KBM-7 (cell line): ENCODE data around the gene FADS3.

Source experiments
- DNase-seq: peaks from one replicate; pipeline ENCODE4 v3.0.0-alpha.2; 2015
- in situ Hi-C: fragments of 300-500 bp; cut with MboI; formaldehyde crosslinking; loops from 2 replicates; pipeline ENCODE4 v1.14.3; 2020; ENCODE audit warnings: low sequenced_read_pairs, low pct_unique_long_range_greater_than_20kb, mixed read lengths

FADS3 gene

DNA sequence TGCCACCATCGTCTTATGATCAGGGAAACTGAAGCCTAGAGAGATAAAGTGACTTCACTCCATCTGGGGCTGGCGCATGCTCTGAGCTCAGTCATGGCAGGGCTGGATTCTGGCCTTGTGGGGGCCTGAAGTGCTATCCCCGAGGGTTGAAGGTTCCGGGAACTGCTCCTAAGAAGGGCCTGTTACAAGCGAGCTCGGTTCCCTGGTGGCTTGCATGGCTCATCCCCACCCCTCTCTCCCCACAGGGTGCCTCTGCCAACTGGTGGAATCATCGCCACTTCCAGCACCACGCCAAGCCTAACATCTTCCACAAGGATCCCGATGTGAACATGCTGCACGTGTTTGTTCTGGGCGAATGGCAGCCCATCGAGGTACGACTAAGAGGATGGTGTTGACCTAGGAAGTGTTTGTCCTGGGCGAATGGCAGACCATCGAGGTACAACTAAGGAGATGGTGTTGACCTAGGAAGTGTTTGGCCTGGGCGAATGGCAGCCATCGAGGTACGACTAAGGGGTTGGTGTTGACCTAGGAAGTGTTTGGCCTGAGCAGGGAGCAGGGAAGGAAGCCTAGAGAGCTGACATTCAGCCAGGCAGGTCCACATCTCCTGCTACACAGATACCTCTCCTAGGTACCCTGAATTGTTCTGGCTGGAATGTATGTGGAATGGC, 43.3 kb downstream of the FADS3 start:
- in situ Hi-C loops, result no loop called here
- no peak for DNase-seq

DNA sequence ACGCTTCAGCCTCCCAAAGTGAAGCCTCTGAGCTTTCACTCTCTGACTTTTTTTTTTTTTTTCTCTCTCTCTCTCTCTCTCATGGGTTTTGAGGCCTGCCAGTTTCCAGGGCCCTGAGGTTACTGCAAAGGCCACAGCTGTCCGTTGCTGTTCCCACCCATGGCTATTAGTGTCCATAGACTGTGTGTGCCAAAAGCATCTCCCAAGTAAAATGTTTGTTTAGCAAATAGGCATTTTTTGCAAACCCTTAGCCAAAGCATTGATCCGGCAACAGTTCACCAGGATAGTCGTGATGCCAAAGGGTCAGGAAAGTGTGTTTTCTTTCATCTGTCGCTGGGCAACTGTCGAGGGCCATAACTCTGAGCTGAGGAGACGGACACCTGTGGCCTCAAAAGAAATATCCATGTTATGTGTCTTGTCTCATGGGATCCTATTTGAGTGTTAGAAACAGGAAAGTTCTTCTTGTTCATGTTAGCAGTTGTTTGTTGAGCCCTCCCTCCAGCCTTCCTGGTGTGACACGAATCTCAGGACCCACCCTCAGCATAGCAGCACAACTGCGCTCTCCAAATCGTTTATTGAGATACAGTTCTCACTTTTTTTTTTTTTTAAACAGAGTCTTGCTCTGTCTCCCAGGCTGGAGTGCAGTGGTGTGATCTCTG, 44.9 kb downstream of the FADS3 start:
- in situ Hi-C loops, result no loop called here
- DNase-seq, result no peak

DNA sequence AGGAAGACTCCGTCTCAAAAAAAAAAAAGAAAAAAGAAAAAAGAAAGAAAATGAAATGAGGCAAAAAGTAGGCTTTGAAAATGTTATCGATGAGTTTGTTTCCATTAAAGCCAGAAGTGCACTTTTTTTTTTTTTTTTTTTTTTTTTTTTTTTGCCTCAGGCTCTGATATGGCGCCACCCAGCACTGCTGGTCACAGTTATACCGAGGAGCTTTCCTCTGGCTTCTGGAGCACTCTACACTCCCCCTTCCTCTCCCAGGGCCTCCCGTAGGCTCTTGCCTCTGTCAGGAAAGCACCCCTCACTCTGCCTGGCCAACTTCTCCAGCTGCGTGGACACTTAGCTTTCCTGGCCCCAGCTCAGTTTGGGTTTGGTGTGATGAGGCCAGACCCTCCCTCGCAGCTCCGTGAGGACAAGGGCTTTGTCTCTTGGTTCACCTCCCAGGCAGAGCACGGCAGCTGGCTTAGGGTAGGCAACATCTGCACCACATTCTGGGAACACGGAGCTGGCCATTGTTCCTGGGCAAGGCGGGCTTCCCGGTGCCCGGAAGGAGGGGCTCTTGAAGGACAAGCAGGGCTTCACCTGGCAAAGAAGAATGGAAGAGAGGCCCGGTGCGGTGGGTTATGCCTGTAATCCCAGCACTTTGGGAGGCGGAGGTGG, 46.3 kb downstream of the FADS3 start:
- in situ Hi-C loops, result no loop called here
- DNase-seq, result no peak

DNA sequence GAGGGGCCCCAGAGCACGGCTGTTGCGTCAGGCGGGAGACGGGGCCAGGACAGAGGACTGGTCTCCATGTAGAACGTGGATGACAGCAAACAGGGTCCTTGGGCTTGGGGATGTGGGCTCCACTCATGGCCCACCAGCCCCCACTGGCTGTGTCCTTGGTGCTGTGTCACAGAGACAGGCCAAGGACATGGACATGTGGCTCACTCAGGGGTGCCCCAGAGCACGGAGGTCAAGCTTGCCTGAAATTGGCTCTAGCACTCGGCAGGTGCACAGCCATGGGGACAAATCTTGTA, 48.9 kb downstream of the FADS3 start:
- in situ Hi-C loops, result no loop called here
- DNase-seq, result no peak

DNA sequence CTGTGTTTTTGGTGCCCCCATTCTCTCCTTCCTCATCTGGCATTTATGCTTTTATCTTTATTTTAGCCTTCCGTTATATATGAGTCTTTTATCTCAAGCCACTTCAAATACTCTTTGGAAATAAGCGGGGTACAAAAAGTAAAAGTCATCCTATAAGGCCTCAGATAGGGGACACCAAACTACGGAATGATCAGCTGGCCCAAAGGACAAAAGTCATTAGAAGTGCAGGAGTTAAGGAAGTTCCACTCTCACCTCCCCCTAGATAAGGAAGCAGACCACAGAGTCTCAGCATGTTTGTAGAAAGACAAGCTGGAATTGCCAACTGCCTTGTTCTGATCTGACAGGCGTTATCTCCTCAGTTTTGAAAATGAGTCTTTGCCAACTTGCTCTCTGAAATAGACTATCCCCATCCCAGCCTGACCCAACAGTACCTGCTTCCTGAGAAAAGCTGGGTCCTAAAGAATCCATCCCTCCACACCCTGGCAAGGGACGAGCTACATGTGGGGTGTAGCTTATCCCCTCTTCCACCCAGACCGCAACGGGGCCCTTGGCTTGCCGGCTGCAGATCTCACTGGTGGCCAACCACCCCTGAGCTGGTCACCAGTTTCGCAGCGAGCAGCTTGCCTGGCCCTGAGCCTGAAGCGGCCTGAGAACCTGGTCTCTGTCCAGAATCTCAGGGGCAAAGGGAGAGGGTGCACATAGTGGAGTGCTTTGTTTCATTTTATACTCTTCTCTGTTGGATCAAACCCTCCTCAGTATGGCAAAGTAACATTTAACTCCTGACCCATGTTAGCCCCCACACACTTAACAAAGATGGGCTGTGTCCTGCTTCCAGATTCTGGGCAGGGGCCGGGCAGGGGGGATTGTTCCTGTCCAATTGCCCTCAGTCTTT, 49.5 kb downstream of the FADS3 start:
- in situ Hi-C loops, result no loop called here
- DNase-seq, result no peak

DNA sequence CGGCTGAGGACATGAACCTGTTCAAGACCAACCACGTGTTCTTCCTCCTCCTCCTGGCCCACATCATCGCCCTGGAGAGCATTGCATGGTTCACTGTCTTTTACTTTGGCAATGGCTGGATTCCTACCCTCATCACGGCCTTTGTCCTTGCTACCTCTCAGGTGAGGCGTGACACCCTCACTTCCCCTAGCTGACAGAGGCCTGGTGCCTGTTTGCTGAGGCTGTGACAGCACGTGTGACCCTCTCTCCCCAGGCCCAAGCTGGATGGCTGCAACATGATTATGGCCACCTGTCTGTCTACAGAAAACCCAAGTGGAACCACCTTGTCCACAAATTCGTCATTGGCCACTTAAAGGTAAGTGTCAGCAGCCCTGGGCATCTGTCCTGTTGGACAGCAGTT, 51.0 kb downstream of the FADS3 start:
- no peak for DNase-seq
- in situ Hi-C loops, result no loop called here

DNA sequence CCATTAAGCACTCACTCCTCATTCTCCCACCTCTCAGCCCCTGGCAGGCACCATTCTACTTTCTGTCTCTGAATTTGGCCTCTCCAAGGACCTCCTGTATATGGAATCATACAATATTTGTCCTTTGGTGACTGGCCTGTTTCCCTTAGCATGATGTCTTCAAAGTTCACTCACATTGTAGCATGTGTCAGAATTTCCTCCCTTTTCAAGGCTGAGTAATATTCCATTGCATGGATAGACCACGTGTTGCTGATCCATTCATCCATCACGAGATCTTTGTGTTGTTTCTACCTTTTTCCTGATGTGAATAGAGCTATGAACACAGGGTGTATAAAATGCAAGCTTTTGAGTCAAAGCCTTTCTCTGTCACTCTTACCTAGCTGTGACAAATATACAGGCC, 51.6 kb downstream of the FADS3 start:
- in situ Hi-C loops, result no loop called here
- no peak for DNase-seq

DNA sequence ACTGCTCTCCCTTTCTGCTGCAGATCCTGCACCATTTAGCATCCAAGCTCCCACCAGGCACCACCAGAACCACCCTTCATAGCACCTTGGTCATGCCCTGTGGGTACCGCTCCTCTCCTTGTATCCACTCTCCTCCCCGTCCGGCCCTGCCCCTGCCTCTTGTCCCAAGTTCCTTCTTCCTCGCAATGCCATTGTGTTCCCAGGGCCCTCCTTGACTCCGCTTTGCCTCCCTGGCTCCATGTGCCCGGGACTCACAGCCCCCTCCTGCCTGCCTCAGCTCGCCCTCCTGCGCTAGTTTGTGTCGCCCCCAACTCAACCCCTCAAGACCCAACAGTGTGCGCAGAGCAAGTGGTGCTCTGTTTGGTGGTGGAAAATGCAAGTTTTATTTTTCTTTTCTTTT, 52.4 kb downstream of the FADS3 start:
- in situ Hi-C loops, result no loop called here

DNA sequence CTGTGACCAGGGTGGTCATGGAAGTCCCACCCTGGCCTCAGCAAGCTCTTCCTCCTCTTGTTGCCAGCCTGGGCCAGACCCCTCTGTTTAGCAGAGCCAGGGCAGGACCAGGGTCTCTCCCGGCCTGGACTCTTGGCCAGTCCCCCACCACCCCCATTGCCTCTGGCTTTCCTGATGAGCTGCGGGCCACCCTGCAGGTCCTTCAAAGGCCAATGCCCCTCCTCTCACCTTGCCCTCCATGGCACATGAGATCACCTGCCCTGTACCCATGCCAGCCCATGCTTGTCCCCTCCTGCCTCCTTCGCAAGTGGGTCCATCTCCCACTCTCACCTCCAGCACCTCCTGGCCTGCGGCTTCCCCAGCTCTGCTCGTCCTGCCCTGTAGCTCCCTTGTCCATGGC, 52.8 kb downstream of the FADS3 start:
- DNase-seq, result no peak
- in situ Hi-C loops, result no loop called here

More for the DNA sequence above, 52.4 kb downstream of the FADS3 start:
- DNase-seq, result no peak

DNA sequence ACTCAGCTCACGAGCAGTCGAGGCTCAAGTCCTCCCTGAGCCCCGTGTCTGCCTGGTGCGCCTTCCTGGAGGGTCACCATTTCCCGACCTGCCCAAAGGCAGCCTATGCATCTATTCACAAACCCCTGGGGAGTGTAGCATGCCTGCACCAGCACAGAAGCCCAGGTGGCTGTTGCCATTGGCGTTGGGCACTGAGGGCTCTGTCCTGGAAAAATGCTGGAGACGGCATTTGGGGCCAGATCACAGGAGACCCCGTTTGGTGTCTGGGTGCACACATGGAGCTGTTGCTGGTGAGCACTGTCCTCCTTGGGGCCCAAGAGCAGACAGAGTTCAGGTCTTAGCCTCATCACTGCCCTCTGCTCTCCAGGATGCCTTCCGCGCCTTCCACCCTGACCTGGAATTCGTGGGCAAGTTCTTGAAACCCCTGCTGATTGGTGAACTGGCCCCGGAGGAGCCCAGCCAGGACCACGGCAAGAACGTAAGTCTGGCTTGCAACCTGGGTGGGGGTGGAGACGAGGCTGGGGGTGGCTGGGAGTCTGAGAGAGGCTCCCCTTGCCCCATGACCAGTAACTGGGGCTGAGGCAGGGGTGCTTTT, 53.8 kb downstream of the FADS3 start:
- in situ Hi-C loops, result no loop called here

DNA sequence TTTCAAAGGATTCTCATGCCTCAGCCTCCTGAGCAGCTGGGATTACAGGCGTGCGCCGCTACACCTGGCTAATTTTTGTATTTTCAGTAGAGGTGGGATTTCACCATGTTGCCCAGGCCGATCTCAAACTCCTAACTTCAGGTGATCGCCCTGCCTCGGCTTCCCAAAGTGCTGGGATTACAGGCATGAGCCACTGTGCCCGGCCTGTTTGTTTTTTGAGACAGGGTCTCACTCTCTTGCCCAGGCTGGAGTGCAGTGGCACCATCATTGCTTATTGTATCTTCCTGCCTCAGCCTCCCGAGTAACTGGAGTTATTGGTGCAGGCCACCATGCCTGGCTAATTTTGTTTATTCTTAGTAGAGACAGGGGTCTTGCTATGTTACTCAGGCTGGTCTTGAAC, 55.2 kb downstream of the FADS3 start:
- in situ Hi-C loops, result no loop called here

More for the DNA sequence above, 53.8 kb downstream of the FADS3 start:
- no peak for DNase-seq

DNA sequence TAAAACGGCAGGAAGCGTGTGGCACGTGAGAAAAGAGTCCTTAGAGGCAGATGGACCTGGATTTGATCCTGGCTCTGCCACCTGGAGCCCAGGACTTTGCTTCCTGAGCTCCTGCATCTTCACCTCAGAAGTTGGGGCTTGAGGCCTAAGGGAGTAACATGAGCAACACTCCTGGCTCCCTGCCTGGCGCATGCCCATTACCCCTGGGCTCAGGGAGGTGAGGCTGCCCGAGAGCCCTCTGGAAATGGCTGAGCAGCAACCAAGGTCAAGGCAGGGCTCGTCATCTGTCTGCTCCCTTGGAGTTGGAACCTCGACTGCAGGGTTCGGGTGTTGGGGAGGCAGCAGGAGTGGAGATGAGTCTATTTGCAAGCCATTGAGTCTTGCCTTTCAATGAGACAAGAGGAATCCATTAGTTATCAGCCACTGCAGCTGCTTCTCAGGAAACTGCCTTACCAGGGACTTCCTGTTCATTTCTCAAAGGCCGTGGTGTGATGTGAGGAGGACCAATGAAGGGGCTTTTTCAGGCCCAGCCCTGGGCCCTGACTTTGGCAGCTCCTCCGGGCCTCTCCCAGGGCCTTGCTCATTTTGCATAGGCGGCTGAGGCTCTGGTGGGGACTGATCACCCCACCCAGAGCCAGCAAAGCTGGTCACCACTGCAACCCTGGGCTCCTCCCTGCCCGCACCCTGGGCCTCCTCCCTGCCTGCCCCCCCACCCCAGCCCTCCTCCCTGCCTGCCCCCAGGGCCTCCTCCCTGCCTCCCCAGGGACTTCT, 56.9 kb downstream of the FADS3 start:
- DNase-seq, result peak; percentile 98
- in situ Hi-C loops, result no loop called here

More for the DNA sequence above, 55.2 kb downstream of the FADS3 start:
- DNase-seq, result no peak

DNA sequence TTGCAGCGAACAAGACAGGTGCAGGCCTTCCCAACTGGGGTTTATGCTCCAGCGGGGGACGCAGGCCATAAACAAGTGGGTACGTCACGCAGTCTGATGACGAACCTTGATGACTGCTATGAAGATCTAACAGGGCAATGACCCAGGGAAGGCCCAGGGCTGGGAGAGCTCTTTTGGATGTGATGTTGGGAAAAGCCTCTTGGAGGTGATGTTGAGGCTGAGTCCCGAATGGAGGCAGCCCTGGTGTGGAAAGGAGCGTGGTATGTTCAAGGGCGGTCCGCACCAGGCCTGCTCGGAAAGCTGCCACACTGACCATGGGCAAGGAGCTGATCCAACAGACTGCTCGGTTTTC, 57.4 kb downstream of the FADS3 start:
- in situ Hi-C loops, result no loop called here
- DNase-seq, result no peak

DNA sequence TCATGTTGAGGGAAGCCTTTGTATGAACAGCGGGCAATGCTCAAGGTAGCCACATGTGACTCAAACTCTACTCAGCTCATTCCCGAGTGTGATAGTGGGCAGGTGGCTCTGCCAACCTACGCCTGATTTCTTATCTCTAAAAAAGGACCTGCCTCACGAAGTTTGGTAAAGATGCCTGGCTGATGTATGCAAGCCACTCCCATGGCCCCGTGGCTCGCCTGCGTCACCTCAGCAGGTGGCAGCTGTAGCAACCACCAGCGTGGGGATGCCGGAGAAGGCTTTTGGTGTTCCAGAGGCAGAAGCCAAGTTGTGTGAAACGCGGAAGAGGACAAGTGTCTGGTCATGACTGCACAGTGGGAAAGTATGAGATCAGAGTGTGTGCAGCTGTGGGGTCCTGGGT, 57.9 kb downstream of the FADS3 start:
- in situ Hi-C loops, result no loop called here
- DNase-seq, result no peak

DNA sequence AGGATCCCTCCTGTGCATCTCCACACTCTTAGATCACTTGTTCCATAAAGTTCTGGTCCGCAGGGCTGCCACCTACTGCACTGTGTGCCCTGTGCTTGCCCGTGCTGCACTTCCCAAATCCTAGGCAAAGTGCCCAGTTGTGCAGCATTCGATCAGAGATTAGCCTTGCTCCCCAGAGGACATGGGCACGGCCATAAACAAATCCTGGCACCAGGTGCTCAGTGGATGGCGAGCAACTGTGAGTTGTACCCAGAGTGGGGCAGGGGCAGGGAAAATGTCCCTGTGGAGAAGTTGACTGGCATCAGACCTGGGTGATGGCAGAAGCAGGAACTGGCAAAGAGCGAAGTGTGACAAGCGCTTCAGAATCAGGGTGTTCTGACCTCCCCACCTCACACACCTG, 58.6 kb downstream of the FADS3 start:
- in situ Hi-C loops, result no loop called here
- DNase-seq, result no peak

DNA sequence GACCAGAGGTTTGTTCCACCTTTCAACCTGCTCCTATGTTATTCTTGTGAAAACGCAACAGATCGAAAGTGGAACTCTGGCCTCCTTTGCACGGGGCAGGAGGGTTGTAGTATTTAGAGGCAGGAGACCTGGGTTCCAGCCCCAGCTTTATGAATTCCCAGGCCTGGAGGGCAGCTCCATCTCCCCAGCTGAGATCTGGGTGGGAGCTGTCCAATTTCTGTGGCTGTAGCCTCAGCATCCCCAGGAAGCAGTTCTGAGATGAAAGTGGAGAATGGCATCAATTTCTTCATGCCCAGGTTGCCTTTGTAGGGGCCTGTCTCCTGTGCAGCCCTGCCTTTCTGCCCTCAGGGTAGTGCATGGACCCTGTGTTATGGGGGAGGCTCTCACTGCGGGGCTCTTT, 59.1 kb downstream of the FADS3 start:
- in situ Hi-C loops, result no loop called here
- no peak for DNase-seq

DNA sequence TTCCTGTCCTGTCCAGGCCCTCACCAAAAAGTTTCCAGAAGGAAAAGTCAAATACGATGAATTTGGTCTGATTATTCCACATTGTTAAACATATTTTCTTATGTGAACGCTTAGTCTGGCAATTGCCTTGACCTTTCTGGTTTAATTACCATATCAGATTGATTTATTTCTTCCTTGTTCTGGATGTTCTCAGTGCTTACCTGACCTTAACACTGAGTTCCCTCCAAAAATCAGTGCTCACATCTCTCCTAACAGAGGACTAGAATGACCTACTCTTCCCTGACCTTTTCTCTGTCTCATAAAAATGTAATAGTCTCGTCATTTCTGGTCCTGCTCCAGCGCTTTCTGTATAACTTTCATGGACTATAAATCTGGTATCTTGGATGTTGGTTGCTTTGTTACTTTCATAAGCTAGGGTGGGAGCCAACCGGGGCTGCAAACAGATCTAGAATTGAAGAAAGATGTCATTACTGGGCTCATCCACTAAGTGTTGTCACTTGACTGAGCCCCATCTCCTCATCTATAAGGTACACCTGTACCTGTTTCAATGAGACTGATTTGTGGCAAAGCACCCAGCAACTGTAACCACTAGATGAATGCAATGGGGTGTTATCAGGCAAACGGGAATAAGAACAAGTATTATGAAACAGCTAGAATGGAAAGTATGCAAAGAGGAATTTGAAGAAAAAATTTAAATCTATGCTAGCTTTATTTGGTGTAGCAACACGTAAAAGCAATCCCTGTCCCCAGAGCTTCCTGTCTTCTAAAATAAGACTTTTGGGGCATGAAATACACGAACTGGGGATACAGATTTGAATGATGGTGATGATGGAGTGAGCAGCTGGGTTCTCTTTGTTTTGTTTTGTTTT, 60.9 kb downstream of the FADS3 start:
- in situ Hi-C loops, result no loop called here
- no peak for DNase-seq

DNA sequence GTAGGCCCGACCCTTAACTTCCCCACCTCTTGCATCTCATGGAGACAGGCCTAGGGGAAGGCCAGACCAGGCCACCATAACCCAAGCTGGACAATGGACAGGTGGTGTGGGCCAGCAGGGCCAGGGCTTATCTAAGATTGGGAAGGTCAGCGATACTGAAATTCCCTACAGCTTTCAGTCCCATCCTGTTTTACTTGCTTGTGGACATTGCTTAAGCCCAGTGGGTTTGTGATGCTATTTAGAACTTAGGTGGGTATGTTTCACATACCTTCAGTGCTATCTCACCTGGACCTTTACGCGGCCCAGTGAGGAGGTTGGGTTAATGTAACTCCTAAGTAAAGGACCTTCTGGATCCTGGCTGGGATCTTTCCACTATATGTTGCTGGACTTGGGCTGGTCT, 61.5 kb downstream of the FADS3 start:
- in situ Hi-C loops, result no loop called here
- no peak for DNase-seq
